GM18867 (cell line): Measurements from ENCODE around the gene ARHGEF9.
"Not testable (repeated sequence)": the region's sequence is repeated elsewhere in the genome, so short reads cannot be mapped to it uniquely, and the experiment has no call there.

Source experiments
- ATAC-seq: cut with Tn5 transposase; IDR thresholded peaks from one replicate; pipeline ENCODE4 v1.9.1; 2021; ENCODE audit warnings: mild to moderate bottlenecking, moderate library complexity; ENCODE audit not compliant: unreplicated experiment

The ARHGEF9 gene

GRCh38 chrX:63664741-63665140 lies 120.3 kb downstream of the ARHGEF9 start:
- no peak for ATAC-seq

- ATAC-seq, result no peak
Measured at GRCh38 chrX:63664083-63664482, 120.9 kb downstream of the ARHGEF9 start.

- ATAC-seq, result no peak
Measured at GRCh38 chrX:63661676-63662075, 123.3 kb downstream of the ARHGEF9 start.

GRCh38 chrX:63658920-63659319 lies 126.1 kb downstream of the ARHGEF9 start:
- ATAC-seq, result no peak

- ATAC-seq, result no peak
Measured at GRCh38 chrX:63657821-63658220, 127.2 kb downstream of the ARHGEF9 start.

- ATAC-seq, result no peak
Measured at GRCh38 chrX:63656871-63657580, 128.0 kb downstream of the ARHGEF9 start.

GRCh38 chrX:63652086-63652765 lies 132.8 kb downstream of the ARHGEF9 start:
- ATAC-seq, result no peak

- not testable (repeated sequence) for ATAC-seq
Measured at GRCh38 chrX:63645748-63646147, 139.3 kb downstream of the ARHGEF9 start.

- ATAC-seq, result no peak
Measured at GRCh38 chrX:63635750-63636149, 149.3 kb downstream of the ARHGEF9 start.

- no peak for ATAC-seq
Measured at GRCh38 chrX:63613531-63614028, 171.4 kb downstream of the ARHGEF9 start.

GRCh38 chrX:63585936-63586335 lies 199.1 kb downstream of the ARHGEF9 start:
- ATAC-seq, result no peak
